Stomach (tissue), 9 donors: ENCODE measurements around the gene COCH. TPM values are rescaled to one million over a fixed set of nuclear protein-coding genes. Genes with fewer than 3 reads are reported as not detected.

Experiments used
- DNase-seq, 2 donors: peaks; one replicate each; pipeline versions ENCODE4 v3.0.0 to v3.0.0-alpha.2; 2013 to 2019
- H3K27ac ChIP-seq, 5 donors: fragments of 200-600 bp in 4 of 5; sonication (generic) in 4 of 5; one replicate each; pipeline ENCODE4 v1.5.1; 2013 to 2019; ENCODE audit warnings: mild to moderate bottlenecking in 1 of 5, moderate library complexity in 1 of 5
- H3K27me3 ChIP-seq, 3 donors: fragments of 200-600 bp; sonication (generic); one replicate each; pipeline ENCODE4 v1.5.1; 2017 to 2019; ENCODE audit warnings: mixed run types in 1 of 3
- H3K36me3 ChIP-seq, 4 donors: fragments of 200-600 bp; sonication (generic); 1 replicate in 3 of 4; 2 replicates in 1 of 4; pipeline ENCODE4 v1.5.1; 2016 to 2019
- H3K4me1 ChIP-seq, 4 donors: fragments of 200-600 bp; sonication (generic); one replicate each; pipeline ENCODE4 v1.5.1; 2016 to 2019
- H3K4me3 ChIP-seq, 4 donors: fragments of 200-600 bp; sonication (generic) in 3 of 4; one replicate each; pipeline ENCODE4 v1.5.1; 2016 to 2019; ENCODE audit warnings: mild to moderate bottlenecking in 1 of 4
- H3K9me3 ChIP-seq, 4 donors: fragments of 200-600 bp; sonication (generic); one replicate each; pipeline ENCODE4 v1.5.1; 2016 to 2019
- CTCF ChIP-seq, 7 experiments: fragments of 450-650 bp in 4 of 7; fragments of 200-600 bp in 3 of 7; sonication (generic) in 3 of 7; IDR thresholded peaks; one replicate each; pipeline ENCODE4 v1.5.1; 2016 to 2019; ENCODE audit warnings: antibody characterized with exemption in 7 of 7, control low read depth in 2 of 7, mild to moderate bottlenecking in 1 of 7
- EP300 ChIP-seq: sonication (generic); formaldehyde crosslinking; IDR thresholded peaks from one replicate; pipeline ENCODE4 v1.6.1; 2017; ENCODE audit warnings: antibody characterized with exemption
- POLR2A ChIP-seq, 4 donors: fragments of 450-650 bp; IDR thresholded peaks; one replicate each; pipeline ENCODE4 v1.6.1; 2016; ENCODE audit warnings: antibody characterized with exemption in 4 of 4, control low read depth in 2 of 4, mild to moderate bottlenecking in 1 of 4, moderate library complexity in 1 of 4
- POLR2AphosphoS5 ChIP-seq, 3 donors: sonication (generic); formaldehyde crosslinking; IDR thresholded peaks; one replicate each; pipeline ENCODE4 v1.6.1; 2016; ENCODE audit warnings: antibody characterized with exemption in 3 of 3
- WGBS, 5 donors: extraction: QIAGEN DNeasy Blood & Tissue Kit in 3 of 5; methylation state at CpG; one replicate each; pipeline versions ENCODE4 v1.1.5 to v1.1.7; 2013 to 2018; 5-methylcytosine and 5-hydroxymethylcytosine counted together
- intact Hi-C: fragments of 100-400 bp; cut with DNase I; formaldehyde crosslinking; loops from one replicate; pipeline ENCODE4 v1.15.1; 2023; ENCODE audit warnings: low total_unique reads
- polyA plus RNA-seq, 3 donors: library from polyadenylated mRNA; stranded (reverse); fragments of 200-250 nt; gene quantifications; one replicate each; pipeline ENCODE4 v1.2.3, GENCODE V29; 2013
- total RNA-seq, 5 donors: library from RNA; depleted of rRNA; stranded (reverse); fragments of >200 nt; gene quantifications; one replicate each; pipeline versions ENCODE4 v1.1.0 to v1.2.3, GENCODE V29; 2014 to 2016
- donor health status: healthy with polysubstance abuse.
- donor health status: Bipolar disorder and iron deficiency.
- donor health status: healthy.

The COCH gene
- total and polyA plus RNA-seq, 8 donors = 0.25 to 3.0 (median 1.2) TPM; not detected in 3

GRCh38 chr14:30838351-30838750, 36.0 kb upstream of the COCH start:
- peaks cover 0 to 9% (median 3%) of the 10 kb centered on the region in 4 donors for H3K9me3 ChIP-seq
- no peaks in the 10 kb centered on the region for H3K27me3 ChIP-seq
- TF ChIP-seq POLR2AphosphoS5 (IDR thresholded peaks at IDR 0.05) (no peak), EP300 (no peak), POLR2A (IDR thresholded peaks at IDR 0.05) (no peak), CTCF (IDR thresholded peaks at IDR 0.05) (no peak)
- 38 to 88% (median 50%) methylated on average over 2 of the region's 2 CpGs for WGBS, 5 donors
- no peaks in the 10 kb centered on the region for H3K36me3 ChIP-seq
- no peak overlapping the region for H3K27ac ChIP-seq
- intact Hi-C loops = no loop called here
- H3K4me1 ChIP-seq = no peaks in the 10 kb centered on the region
- H3K4me3 ChIP-seq = no peak overlapping the region
- DNase-seq = no peak

- H3K4me3 ChIP-seq = no peak overlapping the region
- intact Hi-C loops = no loop called here
- no peaks in the 10 kb centered on the region for H3K27me3 ChIP-seq
- no peaks in the 10 kb centered on the region for H3K9me3 ChIP-seq
- H3K36me3 ChIP-seq = no peaks in the 10 kb centered on the region
- no peaks in the 10 kb centered on the region for H3K4me1 ChIP-seq
- WGBS, 5 donors = 75 to 82% (median 80%) methylated on average over 10 of the region's 10 CpGs
- no peak for DNase-seq
- H3K27ac ChIP-seq = no peak overlapping the region
- no peak for TF ChIP-seq EP300
- TF ChIP-seq CTCF (IDR thresholded peaks at IDR 0.05) = no peak
- no peak for TF ChIP-seq POLR2AphosphoS5 (IDR thresholded peaks at IDR 0.05)
- TF ChIP-seq POLR2A (IDR thresholded peaks at IDR 0.05) = no peak
These were observed 34.1 kb upstream of the COCH start for GRCh38 chr14:30840086-30840779.

- intact Hi-C loops = no loop called here
- H3K4me3 ChIP-seq = no peak overlapping the region
These were observed 31.9 kb upstream of the COCH start for GRCh38 chr14:30842431-30842830.

GRCh38 chr14:30848449-30849240, 25.7 kb upstream of the COCH start:
- 83 to 93% (median 88%) methylated on average over 4 of the region's 4 CpGs for WGBS, 5 donors
- TF ChIP-seq POLR2AphosphoS5 (IDR thresholded peaks at IDR 0.05) = no peak
- DNase-seq = no peak
- Histone ChIP-seq H3K27ac (no peak overlapping the region), H3K4me3 (no peak overlapping the region), H3K27me3 (peaks cover 0 to 7% (median 0%) of the 10 kb centered on the region in 3 donors), H3K4me1 (no peaks in the 10 kb centered on the region), H3K9me3 (no peaks in the 10 kb centered on the region), H3K36me3 (no peaks in the 10 kb centered on the region)
- intact Hi-C loops = no loop called here

More at GRCh38 chr14:30842431-30842830, 31.9 kb upstream of the COCH start:
- DNase-seq = no peak
- no peak for TF ChIP-seq EP300
- TF ChIP-seq POLR2A (IDR thresholded peaks at IDR 0.05) = no peak
- no peak for TF ChIP-seq POLR2AphosphoS5 (IDR thresholded peaks at IDR 0.05)
- TF ChIP-seq CTCF (IDR thresholded peaks at IDR 0.05) = no peak
- H3K27me3 ChIP-seq = no peaks in the 10 kb centered on the region
- H3K27ac ChIP-seq = no peak overlapping the region
- H3K36me3 ChIP-seq = no peaks in the 10 kb centered on the region
- no peaks in the 10 kb centered on the region for H3K9me3 ChIP-seq
- H3K4me1 ChIP-seq = no peaks in the 10 kb centered on the region

- H3K4me1 ChIP-seq = no peaks in the 10 kb centered on the region
- DNase-seq = no peak
- peaks cover 0 to 7% (median 0%) of the 10 kb centered on the region in 3 donors for H3K27me3 ChIP-seq
- TF ChIP-seq POLR2A (IDR thresholded peaks at IDR 0.05) = no peak
- no peak for TF ChIP-seq CTCF (IDR thresholded peaks at IDR 0.05)
- TF ChIP-seq POLR2AphosphoS5 (IDR thresholded peaks at IDR 0.05) = no peak
- no peak for TF ChIP-seq EP300
- 83 to 100% (median 91%) methylated on average over 1 of the region's 1 CpG for WGBS, 5 donors
- no peak overlapping the region for H3K4me3 ChIP-seq
- intact Hi-C loops = no loop called here
- H3K36me3 ChIP-seq = no peaks in the 10 kb centered on the region
- H3K27ac ChIP-seq = no peak overlapping the region
- H3K9me3 ChIP-seq = no peaks in the 10 kb centered on the region
These were observed 25.0 kb upstream of the COCH start for GRCh38 chr14:30849354-30849753.
